GM12873 (cell line): ENCODE results near the gene AFP.

Source experiments
- CTCF ChIP-seq: IDR thresholded peaks from 2 replicates; pipeline ENCODE4 v1.5.1; 2012; ENCODE audit warnings: low read depth, mild to moderate bottlenecking, moderate library complexity, low read length, control low read depth; ENCODE audit not compliant: insufficient read depth; ENCODE audit errors: missing control alignments

The AFP gene

GRCh38 chr4:73456177-73457022 lies 20.4 kb downstream of the AFP start:
- TF ChIP-seq CTCF = no peak

- TF ChIP-seq CTCF = no peak
Observed at GRCh38 chr4:73458184-73459047, 22.4 kb downstream of the AFP start.

- no peak for TF ChIP-seq CTCF
Observed at GRCh38 chr4:73459048-73459421, 23.0 kb downstream of the AFP start.

- TF ChIP-seq CTCF = no peak
Observed at GRCh38 chr4:73460913-73461522, 25.0 kb downstream of the AFP start.

GRCh38 chr4:73468170-73468569 lies 32.1 kb downstream of the AFP start:
- TF ChIP-seq CTCF = no peak

- TF ChIP-seq CTCF = no peak
Observed at GRCh38 chr4:73470728-73471127, 34.7 kb downstream of the AFP start.

- TF ChIP-seq CTCF = no peak
Observed at GRCh38 chr4:73477176-73477575, 41.2 kb downstream of the AFP start.
